SK-N-MC (cell line): ENCODE data around the gene ITPKA.
A peak's percentile ranks its signal among the peaks of the same experiment; 100 is the strongest.

Experiments
- DNase-seq: peaks from one replicate; pipeline ENCODE4 v3.0.0-alpha.2; 2011; ENCODE audit warnings: low read depth, low spot score
- H3K27ac ChIP-seq: fragments of 200-600 bp; sonication (generic); 2 replicates; pipeline ENCODE4 v1.5.1; 2016; ENCODE audit warnings: mixed run types
- H3K36me3 ChIP-seq: fragments of 200-600 bp; sonication (generic); 2 replicates; pipeline ENCODE4 v1.6.1; 2017; ENCODE audit warnings: antibody characterized with exemption, low read length, mixed read lengths; ENCODE audit not compliant: insufficient read depth
- H3K4me3 ChIP-seq: fragments of 200-600 bp; sonication (generic); 2 replicates; pipeline ENCODE4 v1.5.1; 2016
- H3K9ac ChIP-seq: fragments of 200-600 bp; sonication (generic); 2 replicates; pipeline ENCODE4 v1.8.0; 2017; ENCODE audit warnings: mixed run types, mixed read lengths; ENCODE audit not compliant: insufficient read length
- H3K9me3 ChIP-seq: fragments of 200-600 bp; sonication (generic); 2 replicates; pipeline ENCODE4 v1.6.1; 2017; ENCODE audit warnings: low read depth, mild to moderate bottlenecking, antibody characterized with exemption, low read length, moderate library complexity, mixed read lengths
- EZH2 ChIP-seq: fragments of 200-600 bp; sonication (generic); IDR thresholded peaks from one replicate; pipeline ENCODE4 v1.6.1; 2017; ENCODE audit warnings: antibody characterized with exemption
- FOXP2 ChIP-seq: optimal IDR thresholded peaks from 2 replicates; pipeline ENCODE3; 2011; ENCODE audit warnings: mild to moderate bottlenecking, moderate library complexity; ENCODE audit not compliant: insufficient read depth; ENCODE audit errors: extremely low read length, control extremely low read depth
- POLR2AphosphoS5 ChIP-seq: IDR thresholded peaks from 2 replicates; pipeline ENCODE4 v1.6.1; 2012; ENCODE audit warnings: mild to moderate bottlenecking, low read depth, low read length, borderline replicate concordance

ITPKA gene

DNA sequence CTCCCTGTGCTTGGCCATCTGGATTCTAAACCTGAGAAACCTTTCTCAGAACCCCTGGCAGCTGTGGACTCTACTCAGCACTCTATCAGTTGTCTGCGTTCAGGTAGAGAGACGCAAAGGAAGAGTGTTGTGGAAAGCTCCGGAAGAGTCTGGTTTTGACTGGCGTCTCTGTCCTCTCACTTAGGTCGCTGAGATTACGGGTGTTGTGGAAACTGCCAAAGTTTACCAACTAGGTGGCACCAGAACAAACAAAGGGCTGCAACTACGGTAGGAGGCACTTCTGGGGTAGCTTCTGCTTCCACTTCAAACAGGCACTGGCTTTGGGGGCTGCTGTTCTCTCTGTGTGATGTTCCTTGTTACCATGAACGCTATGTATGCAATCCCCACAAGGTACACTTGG lies 19.2 kb upstream of the ITPKA start:
- H3K4me3 ChIP-seq = no peak overlapping the region
- no peak overlapping the region for H3K9ac ChIP-seq
- DNase-seq = no peak
- no peak overlapping the region for H3K27ac ChIP-seq
- TF ChIP-seq POLR2AphosphoS5 = no peak
- TF ChIP-seq EZH2 = no peak
- TF ChIP-seq FOXP2 = no peak
- peaks cover 72% of the 10 kb centered on the region for H3K36me3 ChIP-seq
- H3K9me3 ChIP-seq = no peaks in the 10 kb centered on the region

DNA sequence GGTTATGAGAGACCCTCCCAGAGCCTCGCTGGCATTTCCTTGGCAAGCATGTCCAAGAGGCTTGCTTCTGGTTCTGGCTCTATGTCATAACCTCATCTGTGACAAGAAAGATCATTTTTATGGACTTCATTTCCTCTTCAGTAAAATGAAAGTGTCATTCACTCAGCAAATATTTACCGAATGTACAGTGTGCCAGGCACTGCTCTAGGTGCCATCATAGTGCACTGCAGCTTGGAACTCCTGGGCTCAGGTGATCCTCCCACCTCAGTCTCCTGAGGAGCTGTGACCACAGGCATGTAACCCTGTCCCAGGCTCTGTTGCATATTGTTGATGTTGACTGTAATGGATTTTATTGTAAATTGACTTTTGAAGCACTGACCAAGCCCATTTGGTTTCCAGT lies 18.7 kb upstream of the ITPKA start:
- Histone ChIP-seq H3K36me3 (peaks cover 69% of the 10 kb centered on the region), H3K9ac (no peak overlapping the region), H3K4me3 (no peak overlapping the region), H3K9me3 (no peaks in the 10 kb centered on the region), H3K27ac (no peak overlapping the region)
- no peak for DNase-seq
- TF ChIP-seq EZH2 (no peak), POLR2AphosphoS5 (no peak), FOXP2 (no peak)

DNA sequence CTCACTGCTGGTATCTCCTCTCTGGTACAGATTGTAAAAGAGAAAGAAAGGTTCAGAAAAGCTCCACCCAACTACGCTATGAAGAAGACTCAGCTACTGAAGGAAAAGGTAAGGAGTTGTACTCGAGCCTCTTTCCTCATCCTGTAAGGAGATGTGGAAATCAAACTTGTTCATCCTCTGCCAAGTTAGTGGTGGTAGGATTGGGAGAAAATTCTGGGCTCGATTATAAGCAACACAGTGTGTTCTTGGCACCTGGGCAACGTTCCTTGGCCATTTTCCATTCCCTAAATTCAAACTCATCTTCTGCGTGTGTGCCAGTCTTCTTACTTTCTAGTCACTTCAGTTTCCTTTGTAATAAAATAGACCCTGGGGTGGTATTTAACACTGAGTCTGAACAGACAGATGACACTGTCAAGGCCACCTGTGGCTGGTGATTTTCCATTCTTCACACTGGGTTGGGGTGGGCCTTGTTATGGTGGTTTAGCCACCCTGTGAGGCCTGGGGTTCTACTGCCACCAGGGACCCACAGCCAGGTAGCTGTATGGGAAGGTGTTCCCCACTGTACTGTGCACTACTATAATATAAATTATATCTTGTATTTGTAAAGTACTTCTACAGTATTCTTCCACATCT lies 17.1 kb upstream of the ITPKA start:
- peaks cover 72% of the 10 kb centered on the region for H3K36me3 ChIP-seq
- TF ChIP-seq POLR2AphosphoS5 (no peak), FOXP2 (no peak), EZH2 (no peak)
- H3K9ac ChIP-seq = no peak overlapping the region
- no peak for DNase-seq
- H3K9me3 ChIP-seq = no peaks in the 10 kb centered on the region
- no peak overlapping the region for H3K4me3 ChIP-seq
- H3K27ac ChIP-seq = no peak overlapping the region

DNA sequence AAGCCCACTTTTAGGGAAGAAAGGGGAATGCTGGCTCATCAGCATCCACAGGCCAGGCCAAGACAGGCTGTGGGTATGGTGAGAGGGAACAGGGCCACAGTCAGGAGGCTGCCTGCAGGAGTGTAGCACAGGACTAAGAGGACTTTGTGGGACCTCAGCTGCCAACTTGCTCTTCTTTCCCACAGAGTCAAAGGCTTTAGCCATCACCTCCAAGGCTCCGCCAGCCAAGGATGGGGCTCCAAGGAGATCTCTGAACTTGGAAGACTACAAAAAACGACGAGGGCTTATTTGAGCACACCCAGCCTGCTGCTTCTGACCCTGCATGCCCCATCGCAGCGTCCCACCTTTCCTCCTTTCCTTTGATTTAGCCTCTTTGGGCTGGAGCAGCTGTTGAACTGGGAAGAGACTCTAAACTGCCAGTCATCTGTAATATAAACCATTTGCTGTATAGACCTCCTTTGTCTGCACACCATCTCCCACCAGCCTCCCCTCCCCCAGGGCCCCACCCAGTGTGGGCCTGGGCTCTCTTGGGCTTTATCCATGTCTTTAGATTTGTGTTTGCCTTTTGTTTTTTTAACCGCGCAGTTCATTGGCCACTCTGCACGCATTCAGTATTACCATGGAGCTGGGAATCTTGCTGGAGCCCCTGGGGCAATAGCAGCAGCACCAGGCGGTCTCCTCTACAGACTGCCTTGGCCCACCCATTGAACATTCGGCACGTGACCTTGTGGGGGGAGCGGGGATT lies 13.1 kb upstream of the ITPKA start:
- TF ChIP-seq POLR2AphosphoS5 = no peak
- TF ChIP-seq EZH2 = no peak
- TF ChIP-seq FOXP2 = no peak
- no peak for DNase-seq
- no peaks in the 10 kb centered on the region for H3K9me3 ChIP-seq
- H3K9ac ChIP-seq = no peak overlapping the region
- H3K4me3 ChIP-seq = no peak overlapping the region
- H3K27ac ChIP-seq = no peak overlapping the region
- peaks cover 59% of the 10 kb centered on the region for H3K36me3 ChIP-seq

DNA sequence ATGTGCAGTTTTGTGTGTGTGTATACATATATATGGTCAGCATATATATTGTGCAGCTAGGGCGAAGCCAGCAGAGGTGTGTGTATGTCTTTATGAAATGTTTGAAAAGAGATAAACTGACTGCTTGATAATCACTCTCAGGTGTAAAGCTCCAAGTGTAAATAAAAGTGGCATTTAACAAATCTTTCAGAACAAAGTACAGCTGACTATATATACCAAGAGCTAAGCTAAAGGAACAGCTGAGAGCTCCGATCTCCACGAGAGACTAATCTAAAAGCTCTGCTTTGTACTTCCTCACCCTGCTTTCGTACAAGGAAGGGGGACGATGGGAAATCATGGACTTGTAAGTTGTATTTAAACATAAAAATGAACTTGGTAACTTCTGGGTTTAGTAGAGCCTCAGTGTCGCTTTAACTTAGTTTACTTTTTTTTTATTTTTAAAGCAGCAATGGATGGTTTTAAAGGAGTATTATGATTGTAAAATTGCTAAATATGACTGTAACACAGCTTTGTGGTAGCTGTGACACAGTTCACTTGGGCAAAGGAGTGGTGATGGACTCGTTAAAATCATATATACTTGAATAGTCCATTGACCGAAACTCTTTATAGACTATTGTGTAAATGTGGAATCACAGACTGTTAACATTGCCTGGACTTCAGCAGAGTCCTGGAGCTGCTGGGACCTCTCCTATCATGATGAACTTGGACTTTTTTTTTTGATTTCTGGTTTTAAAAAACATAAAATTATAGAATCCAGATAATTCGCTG lies 11.4 kb upstream of the ITPKA start:
- TF ChIP-seq EZH2 (no peak), FOXP2 (no peak), POLR2AphosphoS5 (no peak)
- H3K4me3 ChIP-seq = no peak overlapping the region
- no peak overlapping the region for H3K9ac ChIP-seq
- H3K27ac ChIP-seq = no peak overlapping the region
- peaks cover 42% of the 10 kb centered on the region for H3K36me3 ChIP-seq
- no peak for DNase-seq
- no peaks in the 10 kb centered on the region for H3K9me3 ChIP-seq

DNA sequence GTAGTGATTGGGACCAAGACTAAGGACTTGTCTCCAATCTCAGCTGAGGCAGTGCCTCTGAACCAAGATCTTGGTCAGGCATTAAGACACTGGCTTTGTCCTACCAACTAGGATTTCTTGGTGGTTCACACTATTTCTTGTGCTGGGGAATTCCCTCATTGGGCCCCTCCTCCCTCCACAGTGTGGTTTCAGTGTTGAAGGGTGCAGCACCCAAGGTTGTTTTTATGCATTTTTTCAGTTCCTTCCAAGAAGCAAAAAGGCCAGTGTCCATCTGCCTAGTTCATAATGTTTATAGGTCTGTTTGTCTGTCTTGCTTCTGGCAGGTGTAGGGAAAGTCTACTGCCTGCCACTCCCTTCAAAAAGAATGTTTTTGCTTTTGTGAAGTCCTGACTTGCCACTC lies 10.6 kb upstream of the ITPKA start:
- no peak for TF ChIP-seq POLR2AphosphoS5
- no peak for TF ChIP-seq FOXP2
- TF ChIP-seq EZH2 = no peak
- Histone ChIP-seq H3K9ac (no peak overlapping the region), H3K4me3 (no peak overlapping the region), H3K36me3 (peaks cover 35% of the 10 kb centered on the region), H3K27ac (0 out of 2 replicates have a peak overlapping the region, but pooled peaks have one; percentile 25), H3K9me3 (no peaks in the 10 kb centered on the region)
- DNase-seq = no peak

DNA sequence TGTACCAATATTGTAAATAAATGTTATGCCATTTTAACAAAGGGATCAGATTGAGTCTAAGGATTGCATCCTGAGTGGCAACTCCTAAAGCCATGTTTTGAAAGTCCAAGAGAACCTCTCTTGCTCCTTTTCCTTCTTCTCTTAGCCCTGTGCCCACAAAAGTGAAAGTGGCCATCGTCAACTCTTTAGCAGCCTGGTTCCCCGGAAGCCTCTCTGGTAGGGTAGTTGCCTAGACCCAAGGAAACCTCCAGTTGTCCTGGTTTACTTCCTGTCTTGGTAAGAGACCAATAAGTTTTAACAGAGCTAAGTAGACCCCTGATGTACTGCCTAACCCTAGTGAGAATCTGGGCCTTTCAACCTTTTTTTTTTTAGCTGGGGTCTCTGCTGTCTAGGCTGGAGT lies 10.2 kb upstream of the ITPKA start:
- Histone ChIP-seq H3K9me3 (no peaks in the 10 kb centered on the region), H3K4me3 (no peak overlapping the region), H3K9ac (no peak overlapping the region), H3K36me3 (peaks cover 34% of the 10 kb centered on the region), H3K27ac (no peak overlapping the region)
- TF ChIP-seq FOXP2 = no peak
- TF ChIP-seq POLR2AphosphoS5 = no peak
- TF ChIP-seq EZH2 = no peak
- no peak for DNase-seq

DNA sequence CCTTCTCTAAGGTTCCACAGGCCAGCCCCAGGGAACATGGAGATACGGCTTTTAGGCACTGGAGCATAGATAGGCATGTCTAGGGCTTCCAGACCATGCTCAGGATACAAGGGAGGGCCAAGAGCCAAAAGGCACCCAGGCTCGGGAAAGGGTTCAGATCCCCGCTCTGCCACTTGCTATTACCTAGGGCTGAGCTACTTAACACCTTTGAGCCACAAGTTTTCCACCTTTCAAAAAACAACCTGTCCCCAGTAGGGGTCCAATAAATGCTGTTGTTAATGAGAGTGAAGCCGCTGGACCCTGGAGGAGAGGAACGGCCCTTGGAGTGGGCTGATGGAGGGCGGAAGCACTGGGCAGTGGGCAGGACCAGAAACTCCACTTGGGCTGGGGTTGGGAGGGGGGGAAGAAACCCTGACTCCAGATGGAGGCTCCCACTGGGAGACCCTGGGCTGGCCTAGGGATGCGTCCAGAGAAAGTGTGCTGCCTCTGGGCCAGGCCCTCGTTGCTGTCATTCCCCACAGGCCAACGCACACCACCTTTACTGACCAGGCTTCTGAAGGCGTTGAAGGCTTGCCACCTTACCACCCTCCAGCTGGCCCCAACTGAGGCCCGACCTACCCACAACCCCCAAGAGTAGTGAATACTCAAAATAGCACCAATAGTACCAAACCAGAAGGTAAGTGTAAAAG lies 8.6 kb upstream of the ITPKA start:
- Histone ChIP-seq H3K36me3 (peaks cover 22% of the 10 kb centered on the region), H3K4me3 (no peak overlapping the region), H3K27ac (no peak overlapping the region), H3K9ac (no peak overlapping the region), H3K9me3 (no peaks in the 10 kb centered on the region)
- TF ChIP-seq EZH2 = no peak
- no peak for TF ChIP-seq FOXP2
- no peak for TF ChIP-seq POLR2AphosphoS5
- no peak for DNase-seq
